Epithelial cell of proximal tubule (primary cell): ENCODE results near the gene DGLUCY. TPM values are rescaled to one million over a fixed set of nuclear protein-coding genes. Genes with fewer than 3 reads are reported as not detected.
"Not testable (repeated sequence)": the region's sequence is repeated elsewhere in the genome, so short reads cannot be mapped to it uniquely, and the experiment has no call there.

Experiments
- DNase-seq: peaks from one replicate; pipeline ENCODE4 v3.0.0-alpha.2; 2011; ENCODE audit warnings: low read depth
- H3K4me3 ChIP-seq: 2 replicates; pipeline ENCODE4 v1.5.1; 2011; ENCODE audit warnings: low read depth, mild to moderate bottlenecking, low read length
- CTCF ChIP-seq: conservative IDR thresholded peaks from 2 replicates; pipeline ENCODE4 v1.5.1; 2012; ENCODE audit warnings: low read depth, mild to moderate bottlenecking, low read length
- total RNA-seq: library from RNA; depleted of rRNA; stranded (reverse); fragments of >200 nt; gene quantifications from 2 replicates; pipeline ENCODE4 v1.2.3, GENCODE V29; 2015

Gene DGLUCY
- total RNA-seq, 1 donor from 2014 or later: 21.6 TPM

GRCh38 chr14:91180611-91181010, 66.7 kb downstream of the DGLUCY start:
- no peak for TF ChIP-seq CTCF
- H3K4me3 ChIP-seq: no peak overlapping the region
- no peak for DNase-seq

GRCh38 chr14:91182753-91183152, 68.9 kb downstream of the DGLUCY start:
- DNase-seq: not testable (repeated sequence)

GRCh38 chr14:91184559-91184958, 70.7 kb downstream of the DGLUCY start:
- DNase-seq: no peak
- H3K4me3 ChIP-seq: no peak overlapping the region
- no peak for TF ChIP-seq CTCF

More at GRCh38 chr14:91182753-91183152, 68.9 kb downstream of the DGLUCY start:
- not testable (repeated sequence) for H3K4me3 ChIP-seq

- H3K4me3 ChIP-seq: no peak overlapping the region
- no peak for DNase-seq
- no peak for TF ChIP-seq CTCF
These were observed 71.8 kb downstream of the DGLUCY start for GRCh38 chr14:91185721-91186120.

- DNase-seq: no peak
- H3K4me3 ChIP-seq: no peak overlapping the region
- TF ChIP-seq CTCF: no peak
These were observed 72.7 kb downstream of the DGLUCY start for GRCh38 chr14:91186515-91187066.

- DNase-seq: no peak
- no peak for TF ChIP-seq CTCF
- H3K4me3 ChIP-seq: no peak overlapping the region
These were observed 73.4 kb downstream of the DGLUCY start for GRCh38 chr14:91187271-91187670.

- TF ChIP-seq CTCF: no peak
- DNase-seq: no peak
- no peak overlapping the region for H3K4me3 ChIP-seq
These were observed 77.0 kb downstream of the DGLUCY start for GRCh38 chr14:91190853-91191252.
